SW 1271 (cell line): ENCODE measurements around the gene ZBTB49.
"Not testable (repeated sequence)": the region's sequence is repeated elsewhere in the genome, so short reads cannot be mapped to it uniquely, and the experiment has no call there.

Experiments used
- DNase-seq, 2 experiments: peaks; one replicate each; lab custom pipeline; 2025; lab: John Stamatoyannopoulos, UW

The ZBTB49 gene

GRCh38 chr4:4323705-4324534 lies 33.9 kb downstream of the ZBTB49 start:
- no peak for DNase-seq

GRCh38 chr4:4325321-4325720 lies 35.3 kb downstream of the ZBTB49 start:
- DNase-seq = no peak

- DNase-seq = no peak
Measured at GRCh38 chr4:4326166-4326565, 36.1 kb downstream of the ZBTB49 start.

GRCh38 chr4:4327652-4328121 lies 37.6 kb downstream of the ZBTB49 start:
- DNase-seq = no peak

- no peak for DNase-seq
Measured at GRCh38 chr4:4328206-4328605, 38.2 kb downstream of the ZBTB49 start.

GRCh38 chr4:4328840-4329239 lies 38.8 kb downstream of the ZBTB49 start:
- no peak for DNase-seq

- no peak for DNase-seq
Measured at GRCh38 chr4:4329496-4329895, 39.4 kb downstream of the ZBTB49 start.

GRCh38 chr4:4330794-4331193 lies 40.7 kb downstream of the ZBTB49 start:
- DNase-seq = no peak

GRCh38 chr4:4332529-4332928 lies 42.5 kb downstream of the ZBTB49 start:
- DNase-seq = no peak

GRCh38 chr4:4333265-4333706 lies 43.2 kb downstream of the ZBTB49 start:
- no peak for DNase-seq

GRCh38 chr4:4334798-4335520 lies 44.9 kb downstream of the ZBTB49 start:
- peak in 1 of 2 experiments; percentile 35 for DNase-seq

GRCh38 chr4:4338210-4339001 lies 48.4 kb downstream of the ZBTB49 start:
- DNase-seq = no peak

- DNase-seq = no peak
Measured at GRCh38 chr4:4339504-4340085, 49.5 kb downstream of the ZBTB49 start.

- no peak for DNase-seq
Measured at GRCh38 chr4:4341861-4342650, 52.0 kb downstream of the ZBTB49 start.

- no peak for DNase-seq
Measured at GRCh38 chr4:4343038-4343437, 53.0 kb downstream of the ZBTB49 start.

- no peak for DNase-seq
Measured at GRCh38 chr4:4344915-4345527, 55.0 kb downstream of the ZBTB49 start.

GRCh38 chr4:4347585-4347984 lies 57.5 kb downstream of the ZBTB49 start:
- no peak for DNase-seq

GRCh38 chr4:4348585-4348984 lies 58.5 kb downstream of the ZBTB49 start:
- DNase-seq = not testable (repeated sequence)

GRCh38 chr4:4349867-4350266 lies 59.8 kb downstream of the ZBTB49 start:
- no peak for DNase-seq

GRCh38 chr4:4350909-4351308 lies 60.9 kb downstream of the ZBTB49 start:
- DNase-seq = no peak

- DNase-seq = no peak
Measured at GRCh38 chr4:4355302-4355701, 65.3 kb downstream of the ZBTB49 start.
